WTC11 (cell line): Measurements from ENCODE around the gene EIF4H. TPM values are rescaled to one million over a fixed set of nuclear protein-coding genes. Genes with fewer than 3 reads are reported as not detected.

Experiments used
- ATAC-seq: fragments of 200-7000 bp; cut with Tn5 transposase; 2 replicates; pipeline ENCODE4 v1.10.0; 2021; ENCODE audit warnings: mild to moderate bottlenecking, moderate library complexity
- CTCF ChIA-PET: fragments of 300-600 bp; sonication (Branson Sonifier 250); formaldehyde crosslinking; loops from one replicate; lab custom pipeline; 2021; ENCODE audit warnings: antibody characterized with exemption; lab: Charles Lee
- POLR2A ChIA-PET: fragments of 350-600 bp; sonication (Branson Sonifier 250); formaldehyde crosslinking; loops from one replicate; lab custom pipeline; 2021; ENCODE audit warnings: antibody characterized with exemption; lab: Charles Lee
- DNase-seq: peaks from one replicate; pipeline ENCODE4 v3.0.0; 2021; ENCODE audit warnings: low spot score
- H3K27ac Mint-ChIP-seq: 2 replicates; pipeline ENCODE4 v1.8.0; 2021; ENCODE audit warnings: mixed read lengths
- H3K27me3 Mint-ChIP-seq: 2 replicates; pipeline ENCODE4 v1.8.0; 2021; ENCODE audit warnings: low read depth, mild to moderate bottlenecking, moderate library complexity, mixed read lengths
- H3K36me3 Mint-ChIP-seq: 2 replicates; pipeline ENCODE4 v1.8.0; 2021; ENCODE audit warnings: mixed read lengths
- H3K4me1 Mint-ChIP-seq: 2 replicates; pipeline ENCODE4 v1.8.0; 2022; ENCODE audit warnings: mixed read lengths
- H3K4me3 Mint-ChIP-seq: 2 replicates; pipeline ENCODE4 v1.8.0; 2021; ENCODE audit warnings: mild to moderate bottlenecking, moderate library complexity, mixed read lengths
- H3K9me3 Mint-ChIP-seq: 2 replicates; pipeline ENCODE4 v1.8.0; 2021; ENCODE audit warnings: mixed read lengths
- CBFB ChIP-seq: sonication (generic); formaldehyde crosslinking; IDR thresholded peaks from 2 replicates; pipeline ENCODE4 v1.8.1; 2022; ENCODE audit warnings: mild to moderate bottlenecking, low read depth, missing genetic modification reagents
- CREM ChIP-seq: sonication (generic); formaldehyde crosslinking; IDR thresholded peaks from 2 replicates; pipeline ENCODE4 v1.8.1; 2022; ENCODE audit warnings: mild to moderate bottlenecking, missing genetic modification reagents, moderate library complexity
- CTCF ChIP-seq: fragments of 200-600 bp; IDR thresholded peaks from 2 replicates; pipeline ENCODE4 v1.8.0; 2022; ENCODE audit warnings: antibody characterized with exemption
- ESRRA ChIP-seq: sonication (generic); formaldehyde crosslinking; IDR thresholded peaks from 2 replicates; pipeline ENCODE4 v1.8.1; 2022; ENCODE audit warnings: mild to moderate bottlenecking, missing genetic modification reagents, borderline replicate concordance
- FOXJ3 ChIP-seq: sonication (generic); formaldehyde crosslinking; IDR thresholded peaks from 2 replicates; pipeline ENCODE4 v1.9.0; 2021; ENCODE audit warnings: missing genetic modification reagents, mild to moderate bottlenecking, borderline replicate concordance
- FOXK1 ChIP-seq: sonication (generic); formaldehyde crosslinking; IDR thresholded peaks from 2 replicates; pipeline ENCODE4 v1.8.0; 2022; ENCODE audit warnings: mild to moderate bottlenecking, moderate library complexity, missing genetic modification reagents
- FOXP4 ChIP-seq: sonication (generic); formaldehyde crosslinking; IDR thresholded peaks from 2 replicates; pipeline ENCODE4 v1.8.0; 2022; ENCODE audit warnings: mild to moderate bottlenecking, missing genetic modification reagents
- NFYB ChIP-seq: sonication (generic); formaldehyde crosslinking; conservative IDR thresholded peaks from 2 replicates; pipeline ENCODE4 v1.8.0; 2022; ENCODE audit warnings: low read depth, missing genetic modification reagents
- NR1H2 ChIP-seq: sonication (generic); formaldehyde crosslinking; IDR thresholded peaks from 2 replicates; pipeline ENCODE4 v1.9.0; 2021; ENCODE audit warnings: mild to moderate bottlenecking, moderate library complexity, missing genetic modification reagents
- SP1 ChIP-seq: sonication (generic); formaldehyde crosslinking; conservative IDR thresholded peaks from 2 replicates; pipeline ENCODE4 v1.8.1; 2022; ENCODE audit warnings: missing genetic modification reagents
- TEAD1 ChIP-seq: sonication (generic); formaldehyde crosslinking; IDR thresholded peaks from 2 replicates; pipeline ENCODE4 v1.8.0; 2022; ENCODE audit warnings: mild to moderate bottlenecking, missing genetic modification reagents
- USF2 ChIP-seq: sonication (generic); formaldehyde crosslinking; IDR thresholded peaks from 2 replicates; pipeline ENCODE4 v1.8.1; 2023; ENCODE audit warnings: mild to moderate bottlenecking, missing genetic modification reagents, moderate library complexity
- ZNF317 ChIP-seq: sonication (generic); formaldehyde crosslinking; IDR thresholded peaks from 2 replicates; pipeline ENCODE4 v1.8.1; 2023; ENCODE audit warnings: low read depth, mild to moderate bottlenecking, moderate library complexity, missing genetic modification reagents, borderline replicate concordance
- total RNA-seq: library from RNA; stranded (reverse); gene quantifications from 3 replicates; pipeline ENCODE4 v1.2.3, GENCODE V29; 2021
- TF ChIP-seq, protein P1 (sequence below): sonication (generic); formaldehyde crosslinking; IDR thresholded peaks from 2 replicates; pipeline ENCODE4 v1.8.0; 2023; ENCODE audit warnings: missing genetic modification reagents, mild to moderate bottlenecking, borderline replicate concordance
- TF ChIP-seq, protein P2 (sequence below): sonication (generic); formaldehyde crosslinking; IDR thresholded peaks from 2 replicates; pipeline ENCODE4 v1.8.0; 2022; ENCODE audit warnings: mild to moderate bottlenecking, missing genetic modification reagents

Gene EIF4H
- total RNA-seq, 1 experiment from 2014 or later: 355 TPM

- no peak for TF ChIP-seq CTCF
- no peak for TF ChIP-seq FOXK1 (CRISPR knock-in tag)
- TF ChIP-seq USF2 (CRISPR knock-in tag): no peak
- no peak for TF ChIP-seq SP1
- TF ChIP-seq FOXJ3: no peak
- TF ChIP-seq, protein P1, sequence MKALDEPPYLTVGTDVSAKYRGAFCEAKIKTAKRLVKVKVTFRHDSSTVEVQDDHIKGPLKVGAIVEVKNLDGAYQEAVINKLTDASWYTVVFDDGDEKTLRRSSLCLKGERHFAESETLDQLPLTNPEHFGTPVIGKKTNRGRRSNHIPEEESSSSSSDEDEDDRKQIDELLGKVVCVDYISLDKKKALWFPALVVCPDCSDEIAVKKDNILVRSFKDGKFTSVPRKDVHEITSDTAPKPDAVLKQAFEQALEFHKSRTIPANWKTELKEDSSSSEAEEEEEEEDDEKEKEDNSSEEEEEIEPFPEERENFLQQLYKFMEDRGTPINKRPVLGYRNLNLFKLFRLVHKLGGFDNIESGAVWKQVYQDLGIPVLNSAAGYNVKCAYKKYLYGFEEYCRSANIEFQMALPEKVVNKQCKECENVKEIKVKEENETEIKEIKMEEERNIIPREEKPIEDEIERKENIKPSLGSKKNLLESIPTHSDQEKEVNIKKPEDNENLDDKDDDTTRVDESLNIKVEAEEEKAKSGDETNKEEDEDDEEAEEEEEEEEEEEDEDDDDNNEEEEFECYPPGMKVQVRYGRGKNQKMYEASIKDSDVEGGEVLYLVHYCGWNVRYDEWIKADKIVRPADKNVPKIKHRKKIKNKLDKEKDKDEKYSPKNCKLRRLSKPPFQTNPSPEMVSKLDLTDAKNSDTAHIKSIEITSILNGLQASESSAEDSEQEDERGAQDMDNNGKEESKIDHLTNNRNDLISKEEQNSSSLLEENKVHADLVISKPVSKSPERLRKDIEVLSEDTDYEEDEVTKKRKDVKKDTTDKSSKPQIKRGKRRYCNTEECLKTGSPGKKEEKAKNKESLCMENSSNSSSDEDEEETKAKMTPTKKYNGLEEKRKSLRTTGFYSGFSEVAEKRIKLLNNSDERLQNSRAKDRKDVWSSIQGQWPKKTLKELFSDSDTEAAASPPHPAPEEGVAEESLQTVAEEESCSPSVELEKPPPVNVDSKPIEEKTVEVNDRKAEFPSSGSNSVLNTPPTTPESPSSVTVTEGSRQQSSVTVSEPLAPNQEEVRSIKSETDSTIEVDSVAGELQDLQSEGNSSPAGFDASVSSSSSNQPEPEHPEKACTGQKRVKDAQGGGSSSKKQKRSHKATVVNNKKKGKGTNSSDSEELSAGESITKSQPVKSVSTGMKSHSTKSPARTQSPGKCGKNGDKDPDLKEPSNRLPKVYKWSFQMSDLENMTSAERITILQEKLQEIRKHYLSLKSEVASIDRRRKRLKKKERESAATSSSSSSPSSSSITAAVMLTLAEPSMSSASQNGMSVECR: no peak
- TF ChIP-seq, protein P2, sequence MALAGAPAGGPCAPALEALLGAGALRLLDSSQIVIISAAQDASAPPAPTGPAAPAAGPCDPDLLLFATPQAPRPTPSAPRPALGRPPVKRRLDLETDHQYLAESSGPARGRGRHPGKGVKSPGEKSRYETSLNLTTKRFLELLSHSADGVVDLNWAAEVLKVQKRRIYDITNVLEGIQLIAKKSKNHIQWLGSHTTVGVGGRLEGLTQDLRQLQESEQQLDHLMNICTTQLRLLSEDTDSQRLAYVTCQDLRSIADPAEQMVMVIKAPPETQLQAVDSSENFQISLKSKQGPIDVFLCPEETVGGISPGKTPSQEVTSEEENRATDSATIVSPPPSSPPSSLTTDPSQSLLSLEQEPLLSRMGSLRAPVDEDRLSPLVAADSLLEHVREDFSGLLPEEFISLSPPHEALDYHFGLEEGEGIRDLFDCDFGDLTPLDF: no peak
- no peak for TF ChIP-seq NFYB
Measured at GRCh38 chr7:74215921-74216320, 41.8 kb downstream of the EIF4H start (continued).

GRCh38 chr7:74216361-74216761 is 42.2 kb downstream of the EIF4H start:
- Mint-ChIP-seq H3K27me3 (no peaks in the 10 kb centered on the region), H3K36me3 (no peaks in the 10 kb centered on the region), H3K4me3 (no peak overlapping the region), H3K4me1 (no peaks in the 10 kb centered on the region), H3K9me3 (no peaks in the 10 kb centered on the region), H3K27ac (no peak overlapping the region)
- no peak for TF ChIP-seq FOXP4 (CRISPR knock-in tag)
- no peak for TF ChIP-seq ZNF317 (CRISPR knock-in tag)
- TF ChIP-seq TEAD1 (CRISPR knock-in tag): no peak
- TF ChIP-seq ESRRA: no peak
- TF ChIP-seq, protein P1: no peak
- no peak for TF ChIP-seq USF2 (CRISPR knock-in tag)
- TF ChIP-seq, protein P2: no peak
- TF ChIP-seq CBFB (CRISPR knock-in tag): no peak
- no peak for TF ChIP-seq CREM
- no peak for TF ChIP-seq NR1H2 (CRISPR knock-in tag)
- ChIA-PET CTCF (interaction anchor here (2.5 to 5.0 kb wide), 2 partner anchors 10 to 185 kb away, joined by 12 to 54 read pairs; no protein-coding TSS in a partner anchor), POLR2A (no interaction called here)
- DNase-seq (no peak), ATAC-seq (no peak)
